Breast epithelium (tissue), 3 donors: ENCODE measurements around the gene RBFOX1.

Experiments used
- POLR2AphosphoS5 ChIP-seq, 3 donors: sonication (generic); formaldehyde crosslinking; IDR thresholded peaks; one replicate each; pipeline ENCODE4 v1.6.1; 2017; ENCODE audit warnings: antibody characterized with exemption in 3 of 3
- TF ChIP-seq, protein P1 (sequence below), 3 donors: fragments of 450-650 bp; IDR thresholded peaks; one replicate each; pipeline ENCODE4 v1.5.1; 2016 to 2017; ENCODE audit warnings: antibody characterized with exemption in 3 of 3, mild to moderate bottlenecking in 3 of 3, moderate library complexity in 3 of 3

DNA sequence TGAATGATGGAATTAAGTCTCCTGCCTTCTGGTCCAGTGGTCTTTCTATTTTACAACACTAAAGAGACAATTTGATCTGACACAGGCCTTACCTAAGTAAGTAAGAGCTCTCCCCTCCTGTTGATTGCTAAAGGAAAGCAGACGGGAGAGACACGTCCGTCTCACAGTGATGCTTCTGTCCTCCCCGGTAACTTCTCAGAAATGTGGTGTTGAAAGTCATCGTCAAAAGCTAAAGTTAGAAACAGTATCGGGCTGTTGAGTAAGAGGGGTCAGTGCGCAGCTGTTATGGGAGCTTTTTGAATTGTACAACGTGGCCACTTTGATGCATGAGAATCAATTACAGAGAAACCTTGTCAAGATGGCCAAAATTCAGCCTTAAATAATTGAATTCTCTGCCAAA lies 1.9 kb upstream of the RBFOX1 start:
- TF ChIP-seq, protein P1, sequence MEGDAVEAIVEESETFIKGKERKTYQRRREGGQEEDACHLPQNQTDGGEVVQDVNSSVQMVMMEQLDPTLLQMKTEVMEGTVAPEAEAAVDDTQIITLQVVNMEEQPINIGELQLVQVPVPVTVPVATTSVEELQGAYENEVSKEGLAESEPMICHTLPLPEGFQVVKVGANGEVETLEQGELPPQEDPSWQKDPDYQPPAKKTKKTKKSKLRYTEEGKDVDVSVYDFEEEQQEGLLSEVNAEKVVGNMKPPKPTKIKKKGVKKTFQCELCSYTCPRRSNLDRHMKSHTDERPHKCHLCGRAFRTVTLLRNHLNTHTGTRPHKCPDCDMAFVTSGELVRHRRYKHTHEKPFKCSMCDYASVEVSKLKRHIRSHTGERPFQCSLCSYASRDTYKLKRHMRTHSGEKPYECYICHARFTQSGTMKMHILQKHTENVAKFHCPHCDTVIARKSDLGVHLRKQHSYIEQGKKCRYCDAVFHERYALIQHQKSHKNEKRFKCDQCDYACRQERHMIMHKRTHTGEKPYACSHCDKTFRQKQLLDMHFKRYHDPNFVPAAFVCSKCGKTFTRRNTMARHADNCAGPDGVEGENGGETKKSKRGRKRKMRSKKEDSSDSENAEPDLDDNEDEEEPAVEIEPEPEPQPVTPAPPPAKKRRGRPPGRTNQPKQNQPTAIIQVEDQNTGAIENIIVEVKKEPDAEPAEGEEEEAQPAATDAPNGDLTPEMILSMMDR (IDR thresholded peaks at IDR 0.05) = no peak
- TF ChIP-seq POLR2AphosphoS5 (IDR thresholded peaks at IDR 0.05) = no peak
